ENCODE measurements around the gene SLC39A9.

The SLC39A9 gene

GRCh38 chr14:69360438-69361108, 37.9 kb upstream of the SLC39A9 start (continued):
- TF ChIP-seq, protein P1, sequence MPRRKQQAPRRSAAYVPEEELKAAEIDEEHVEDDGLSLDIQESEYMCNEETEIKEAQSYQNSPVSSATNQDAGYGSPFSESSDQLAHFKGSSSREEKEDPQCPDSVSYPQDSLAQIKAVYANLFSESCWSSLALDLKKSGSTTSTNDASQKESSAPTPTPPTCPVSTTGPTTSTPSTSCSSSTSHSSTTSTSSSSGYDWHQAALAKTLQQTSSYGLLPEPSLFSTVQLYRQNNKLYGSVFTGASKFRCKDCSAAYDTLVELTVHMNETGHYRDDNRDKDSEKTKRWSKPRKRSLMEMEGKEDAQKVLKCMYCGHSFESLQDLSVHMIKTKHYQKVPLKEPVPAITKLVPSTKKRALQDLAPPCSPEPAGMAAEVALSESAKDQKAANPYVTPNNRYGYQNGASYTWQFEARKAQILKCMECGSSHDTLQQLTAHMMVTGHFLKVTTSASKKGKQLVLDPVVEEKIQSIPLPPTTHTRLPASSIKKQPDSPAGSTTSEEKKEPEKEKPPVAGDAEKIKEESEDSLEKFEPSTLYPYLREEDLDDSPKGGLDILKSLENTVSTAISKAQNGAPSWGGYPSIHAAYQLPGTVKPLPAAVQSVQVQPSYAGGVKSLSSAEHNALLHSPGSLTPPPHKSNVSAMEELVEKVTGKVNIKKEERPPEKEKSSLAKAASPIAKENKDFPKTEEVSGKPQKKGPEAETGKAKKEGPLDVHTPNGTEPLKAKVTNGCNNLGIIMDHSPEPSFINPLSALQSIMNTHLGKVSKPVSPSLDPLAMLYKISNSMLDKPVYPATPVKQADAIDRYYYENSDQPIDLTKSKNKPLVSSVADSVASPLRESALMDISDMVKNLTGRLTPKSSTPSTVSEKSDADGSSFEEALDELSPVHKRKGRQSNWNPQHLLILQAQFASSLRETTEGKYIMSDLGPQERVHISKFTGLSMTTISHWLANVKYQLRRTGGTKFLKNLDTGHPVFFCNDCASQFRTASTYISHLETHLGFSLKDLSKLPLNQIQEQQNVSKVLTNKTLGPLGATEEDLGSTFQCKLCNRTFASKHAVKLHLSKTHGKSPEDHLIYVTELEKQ (tag by site-specific recombination; IDR thresholded peaks at IDR 0.05; ENCODE audit: borderline replicate concordance) = no peak
- TF ChIP-seq ZBTB26 (tag by site-specific recombination; optimal IDR thresholded peaks at IDR 0.05) (no peak), GLIS1 (tag by site-specific recombination; IDR thresholded peaks at IDR 0.05) (peak; percentile 64), ZNF530 (tag by site-specific recombination; IDR thresholded peaks at IDR 0.05; ENCODE audit: low read depth) (no peak), ZNF350 (tag by site-specific recombination; IDR thresholded peaks at IDR 0.05) (no peak), MZF1 (tag by site-specific recombination; IDR thresholded peaks at IDR 0.05; ENCODE audit: borderline replicate concordance) (no peak), BCL6B (tag by site-specific recombination; IDR thresholded peaks at IDR 0.05) (no peak), ZNF138 (tag by site-specific recombination; IDR thresholded peaks at IDR 0.05; ENCODE audit: borderline replicate concordance) (no peak), KLF16 (tag by site-specific recombination; IDR thresholded peaks at IDR 0.05) (no peak), ZNF398 (tag by site-specific recombination; IDR thresholded peaks at IDR 0.05) (no peak), ZSCAN16 (tag by site-specific recombination; IDR thresholded peaks at IDR 0.05) (no peak), ZNF16 (tag by site-specific recombination; IDR thresholded peaks at IDR 0.05; ENCODE audit: low read depth) (no peak), ZNF639 (tag by site-specific recombination; IDR thresholded peaks at IDR 0.05) (no peak), ZNF37A (tag by site-specific recombination; IDR thresholded peaks at IDR 0.05) (no peak), ZIC2 (tag by site-specific recombination; IDR thresholded peaks at IDR 0.05) (no peak), ZNF239 (tag by site-specific recombination; IDR thresholded peaks at IDR 0.05) (no peak), HIC1 (tag by site-specific recombination; IDR thresholded peaks at IDR 0.05) (no peak), ZNF423 (tag by site-specific recombination; IDR thresholded peaks at IDR 0.05) (no peak), ZNF24 (tag by site-specific recombination; IDR thresholded peaks at IDR 0.05) (peak; percentile 55; the same call in 1 of the 2 replicates), REPIN1 (tag by site-specific recombination; IDR thresholded peaks at IDR 0.05; ENCODE audit: low read depth) (no peak)
- TF ChIP-seq, protein P2, sequence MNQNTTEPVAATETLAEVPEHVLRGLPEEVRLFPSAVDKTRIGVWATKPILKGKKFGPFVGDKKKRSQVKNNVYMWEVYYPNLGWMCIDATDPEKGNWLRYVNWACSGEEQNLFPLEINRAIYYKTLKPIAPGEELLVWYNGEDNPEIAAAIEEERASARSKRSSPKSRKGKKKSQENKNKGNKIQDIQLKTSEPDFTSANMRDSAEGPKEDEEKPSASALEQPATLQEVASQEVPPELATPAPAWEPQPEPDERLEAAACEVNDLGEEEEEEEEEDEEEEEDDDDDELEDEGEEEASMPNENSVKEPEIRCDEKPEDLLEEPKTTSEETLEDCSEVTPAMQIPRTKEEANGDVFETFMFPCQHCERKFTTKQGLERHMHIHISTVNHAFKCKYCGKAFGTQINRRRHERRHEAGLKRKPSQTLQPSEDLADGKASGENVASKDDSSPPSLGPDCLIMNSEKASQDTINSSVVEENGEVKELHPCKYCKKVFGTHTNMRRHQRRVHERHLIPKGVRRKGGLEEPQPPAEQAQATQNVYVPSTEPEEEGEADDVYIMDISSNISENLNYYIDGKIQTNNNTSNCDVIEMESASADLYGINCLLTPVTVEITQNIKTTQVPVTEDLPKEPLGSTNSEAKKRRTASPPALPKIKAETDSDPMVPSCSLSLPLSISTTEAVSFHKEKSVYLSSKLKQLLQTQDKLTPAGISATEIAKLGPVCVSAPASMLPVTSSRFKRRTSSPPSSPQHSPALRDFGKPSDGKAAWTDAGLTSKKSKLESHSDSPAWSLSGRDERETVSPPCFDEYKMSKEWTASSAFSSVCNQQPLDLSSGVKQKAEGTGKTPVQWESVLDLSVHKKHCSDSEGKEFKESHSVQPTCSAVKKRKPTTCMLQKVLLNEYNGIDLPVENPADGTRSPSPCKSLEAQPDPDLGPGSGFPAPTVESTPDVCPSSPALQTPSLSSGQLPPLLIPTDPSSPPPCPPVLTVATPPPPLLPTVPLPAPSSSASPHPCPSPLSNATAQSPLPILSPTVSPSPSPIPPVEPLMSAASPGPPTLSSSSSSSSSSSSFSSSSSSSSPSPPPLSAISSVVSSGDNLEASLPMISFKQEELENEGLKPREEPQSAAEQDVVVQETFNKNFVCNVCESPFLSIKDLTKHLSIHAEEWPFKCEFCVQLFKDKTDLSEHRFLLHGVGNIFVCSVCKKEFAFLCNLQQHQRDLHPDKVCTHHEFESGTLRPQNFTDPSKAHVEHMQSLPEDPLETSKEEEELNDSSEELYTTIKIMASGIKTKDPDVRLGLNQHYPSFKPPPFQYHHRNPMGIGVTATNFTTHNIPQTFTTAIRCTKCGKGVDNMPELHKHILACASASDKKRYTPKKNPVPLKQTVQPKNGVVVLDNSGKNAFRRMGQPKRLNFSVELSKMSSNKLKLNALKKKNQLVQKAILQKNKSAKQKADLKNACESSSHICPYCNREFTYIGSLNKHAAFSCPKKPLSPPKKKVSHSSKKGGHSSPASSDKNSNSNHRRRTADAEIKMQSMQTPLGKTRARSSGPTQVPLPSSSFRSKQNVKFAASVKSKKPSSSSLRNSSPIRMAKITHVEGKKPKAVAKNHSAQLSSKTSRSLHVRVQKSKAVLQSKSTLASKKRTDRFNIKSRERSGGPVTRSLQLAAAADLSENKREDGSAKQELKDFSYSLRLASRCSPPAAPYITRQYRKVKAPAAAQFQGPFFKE (tag by site-specific recombination; IDR thresholded peaks at IDR 0.05; ENCODE audit: borderline replicate concordance) = no peak

Data from HEK293 (cell line).